Thyroid gland (tissue), 4 donors: Measurements from ENCODE around the gene EID2B.

ENCODE experiments used
- POLR2A ChIP-seq, 2 donors: fragments of 450-650 bp; IDR thresholded peaks; one replicate each; pipeline ENCODE4 v1.6.1; 2017; ENCODE audit warnings: antibody characterized with exemption in 2 of 2, mild to moderate bottlenecking in 2 of 2, moderate library complexity in 1 of 2
- TF ChIP-seq, protein P1 (sequence below), 6 experiments: fragments of 200-600 bp in 3 of 6; fragments of 450-650 bp in 3 of 6; sonication (generic) in 3 of 6; IDR thresholded peaks; one replicate each; pipeline ENCODE4 v1.5.1; 2016 to 2019; ENCODE audit warnings: antibody characterized with exemption in 6 of 6, mild to moderate bottlenecking in 2 of 6, inconsistent platforms in 1 of 6, moderate library complexity in 1 of 6

DNA sequence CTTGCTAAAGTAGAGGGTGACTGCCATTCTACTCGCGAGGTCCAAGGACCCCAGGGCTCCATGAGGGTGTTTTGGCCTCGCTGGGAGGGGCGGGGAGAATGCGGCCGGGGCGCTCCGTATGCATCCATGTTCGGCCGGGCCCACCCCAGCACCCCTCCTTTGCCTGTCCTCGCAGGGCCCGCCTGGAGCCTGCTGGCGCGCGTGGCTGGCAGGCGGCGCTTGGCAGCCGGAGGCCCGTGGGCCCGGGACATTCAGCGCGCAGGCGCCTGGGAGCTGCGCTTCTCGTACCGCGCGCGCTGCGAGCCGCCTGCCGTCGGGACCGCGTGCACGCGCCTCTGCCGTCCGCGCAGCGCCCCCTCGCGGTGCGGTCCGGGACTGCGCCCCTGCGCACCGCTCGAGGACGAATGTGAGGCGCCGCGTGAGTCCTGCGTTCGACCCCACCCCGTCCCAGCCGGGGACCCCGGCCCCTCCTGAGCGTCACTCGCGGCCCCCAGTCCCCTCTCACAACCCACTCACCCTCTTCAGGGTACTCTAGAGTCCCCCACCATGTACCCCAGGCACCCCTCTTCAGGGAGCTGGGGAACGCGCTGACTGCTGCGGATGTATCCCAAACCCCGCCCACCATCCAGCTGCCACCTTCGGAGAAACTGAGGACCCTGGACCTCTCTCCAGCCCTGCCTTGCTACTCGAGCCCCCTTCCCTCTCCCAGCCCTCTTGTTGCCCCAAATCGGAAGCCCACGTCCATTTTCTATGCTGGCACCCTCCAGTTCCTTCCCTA lies 29.8 kb downstream of the EID2B start:
- TF ChIP-seq, protein P1, sequence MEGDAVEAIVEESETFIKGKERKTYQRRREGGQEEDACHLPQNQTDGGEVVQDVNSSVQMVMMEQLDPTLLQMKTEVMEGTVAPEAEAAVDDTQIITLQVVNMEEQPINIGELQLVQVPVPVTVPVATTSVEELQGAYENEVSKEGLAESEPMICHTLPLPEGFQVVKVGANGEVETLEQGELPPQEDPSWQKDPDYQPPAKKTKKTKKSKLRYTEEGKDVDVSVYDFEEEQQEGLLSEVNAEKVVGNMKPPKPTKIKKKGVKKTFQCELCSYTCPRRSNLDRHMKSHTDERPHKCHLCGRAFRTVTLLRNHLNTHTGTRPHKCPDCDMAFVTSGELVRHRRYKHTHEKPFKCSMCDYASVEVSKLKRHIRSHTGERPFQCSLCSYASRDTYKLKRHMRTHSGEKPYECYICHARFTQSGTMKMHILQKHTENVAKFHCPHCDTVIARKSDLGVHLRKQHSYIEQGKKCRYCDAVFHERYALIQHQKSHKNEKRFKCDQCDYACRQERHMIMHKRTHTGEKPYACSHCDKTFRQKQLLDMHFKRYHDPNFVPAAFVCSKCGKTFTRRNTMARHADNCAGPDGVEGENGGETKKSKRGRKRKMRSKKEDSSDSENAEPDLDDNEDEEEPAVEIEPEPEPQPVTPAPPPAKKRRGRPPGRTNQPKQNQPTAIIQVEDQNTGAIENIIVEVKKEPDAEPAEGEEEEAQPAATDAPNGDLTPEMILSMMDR (IDR thresholded peaks at IDR 0.05): peak in 5 of 6 experiments; percentile 31 to 92 (median 77)
- no peak for TF ChIP-seq POLR2A (IDR thresholded peaks at IDR 0.05)
